ENCODE data around the gene TNNI2.
A peak's percentile ranks its signal among the peaks of the same experiment; 100 is the strongest.

TNNI2 gene

GRCh38 chr11:1829039-1829820 lies 9.6 kb upstream of the TNNI2 start:
- DNase-seq (ENCODE audit: extremely low spot score): no peak
- ChIA-PET CTCF (interaction anchor here (1.0 to 7.6 kb wide), 8 partner anchors 9 to 323 kb away, joined by 3 to 352 read pairs (median 20); no protein-coding TSS in a partner anchor), POLR2A (no interaction called here)
- TF ChIP-seq CTCF (IDR thresholded peaks at IDR 0.05; ENCODE audit: control extremely low read depth, extremely low read depth, low read depth, missing control alignments): no peak

- POLR2A ChIA-PET: no interaction called here
- no peak for TF ChIP-seq CTCF (IDR thresholded peaks at IDR 0.05; ENCODE audit: control extremely low read depth, extremely low read depth, low read depth, missing control alignments)
- CTCF ChIA-PET: interaction anchor here (1.0 to 7.6 kb wide), 9 partner anchors 9 to 320 kb away, joined by 3 to 352 read pairs (median 5); partner anchors contain the start of gene KRTAP5-6
These were observed 8.8 kb upstream of the TNNI2 start for GRCh38 chr11:1830004-1830321.

DNA sequence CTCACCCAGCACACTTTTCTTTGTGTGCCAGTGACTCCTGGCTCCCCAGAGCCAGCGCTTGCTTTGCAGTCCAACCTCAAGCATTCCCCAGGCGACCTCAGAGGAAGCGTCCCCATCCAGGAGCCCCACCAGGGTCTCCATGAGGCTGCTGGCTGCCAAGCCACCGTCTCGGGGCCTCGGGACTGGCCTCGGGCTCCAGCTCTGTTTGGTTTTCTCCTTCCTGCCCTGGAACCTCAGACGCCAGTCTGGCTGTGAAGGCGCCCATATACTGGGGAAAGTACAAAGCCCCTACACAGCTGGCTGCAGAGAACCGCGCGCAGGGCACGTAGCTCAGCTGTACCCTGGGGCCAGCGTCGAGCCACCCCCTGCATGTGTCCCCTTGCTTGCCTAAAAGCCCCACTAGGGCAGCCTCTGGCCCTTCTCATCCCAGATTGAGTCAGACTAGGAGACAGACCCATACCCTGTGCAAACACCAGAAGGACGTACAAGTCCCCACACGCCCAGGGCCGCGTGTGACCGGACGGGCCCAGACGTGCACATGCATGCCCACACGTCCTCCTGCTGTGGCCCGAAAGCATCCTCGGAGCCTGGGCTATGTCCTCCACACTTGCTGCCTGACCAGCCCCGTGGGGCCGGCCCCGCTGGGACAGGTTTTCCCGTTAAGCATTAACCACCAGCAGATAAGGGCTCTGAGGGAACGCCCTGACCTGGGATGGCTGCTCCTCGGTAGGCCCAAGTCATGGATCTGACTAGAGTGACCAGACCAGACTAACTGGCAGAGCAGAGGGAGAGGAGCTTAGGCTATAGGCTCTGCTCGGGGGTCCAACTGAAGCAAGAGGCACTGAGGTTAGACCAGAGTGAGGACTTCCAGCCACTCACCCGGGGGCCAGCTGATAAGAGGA lies 8.2 kb upstream of the TNNI2 start:
- ChIA-PET CTCF (interaction anchor here (1.0 to 7.6 kb wide), 10 partner anchors 10 to 319 kb away, joined by 3 to 352 read pairs (median 40); partner anchors contain the start of gene KRTAP5-6), POLR2A (no interaction called here)
- no peak for DNase-seq (ENCODE audit: extremely low spot score)
- TF ChIP-seq CTCF (IDR thresholded peaks at IDR 0.05; ENCODE audit: control extremely low read depth, extremely low read depth, low read depth, missing control alignments): no peak

More at GRCh38 chr11:1830004-1830321, 8.8 kb upstream of the TNNI2 start:
- no peak for DNase-seq (ENCODE audit: extremely low spot score)

DNA sequence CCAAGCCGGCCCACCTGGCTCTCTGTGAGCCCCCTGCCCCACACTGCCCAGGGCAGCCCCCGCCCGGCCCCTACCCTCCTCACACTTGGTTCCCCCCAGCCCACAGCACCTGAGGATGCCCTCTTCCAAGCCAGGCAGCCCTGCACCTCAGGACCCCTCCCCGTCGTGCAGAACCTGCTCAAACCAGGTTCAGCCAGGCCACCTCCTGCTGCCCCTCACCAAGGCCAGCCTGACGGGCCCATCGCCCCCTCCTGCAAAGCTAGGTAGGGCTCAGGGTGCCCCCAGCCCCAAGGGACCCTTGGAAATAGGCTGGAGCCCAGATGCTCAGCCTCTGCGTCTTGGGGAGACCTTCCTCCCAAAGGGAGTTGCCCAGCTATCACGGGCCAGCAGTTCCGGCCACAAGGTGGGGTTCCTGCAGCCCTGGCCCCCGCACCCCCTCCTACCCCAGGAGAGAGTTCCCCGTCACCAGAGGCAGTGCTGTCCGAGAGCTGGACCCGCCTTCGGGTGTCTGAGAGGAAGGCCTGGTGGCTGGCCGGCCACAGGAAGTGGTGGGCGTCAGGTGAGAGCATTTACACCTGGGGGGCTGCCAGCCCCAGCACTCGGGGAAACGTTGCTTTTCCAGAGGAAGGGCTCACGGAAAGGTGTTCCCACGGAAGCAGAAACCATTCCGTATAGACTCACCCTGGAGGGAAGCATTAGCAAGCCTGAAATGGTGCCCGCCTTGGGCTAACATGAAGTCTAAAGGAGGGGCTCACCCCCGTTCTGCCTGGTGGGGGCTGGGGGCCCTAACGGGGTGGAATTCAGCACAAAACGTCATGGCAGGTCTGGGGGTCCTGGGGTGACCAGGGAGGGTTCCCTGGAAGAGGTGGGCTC lies 7.2 kb upstream of the TNNI2 start:
- CTCF ChIA-PET: interaction anchor here (0.6 to 7.6 kb wide), 18 partner anchors 9 to 325 kb away, joined by 3 to 352 read pairs (median 8); partner anchors contain the start of gene KRTAP5-6
- DNase-seq (ENCODE audit: extremely low spot score): no peak
- no peak for TF ChIP-seq CTCF (IDR thresholded peaks at IDR 0.05; ENCODE audit: control extremely low read depth, extremely low read depth, low read depth, missing control alignments)
- POLR2A ChIA-PET: no interaction called here

- ChIA-PET POLR2A (no interaction called here), CTCF (interaction anchor here (0.6 to 7.6 kb wide), 57 partner anchors 9 to 549 kb away, joined by 3 to 352 read pairs (median 5); partner anchors contain the start of genes KRTAP5-6 and LSP1)
- peak; percentile 83 for TF ChIP-seq CTCF (IDR thresholded peaks at IDR 0.05; ENCODE audit: control extremely low read depth, extremely low read depth, low read depth, missing control alignments)
- DNase-seq (ENCODE audit: extremely low spot score): peak; percentile 87
These were observed 6.4 kb upstream of the TNNI2 start for GRCh38 chr11:1832211-1832919.

Data from GM10248 (cell line).